SU-DHL-6 (cell line): ENCODE results near the gene SIM2.

Experiments used
- CTCF ChIP-seq: fragments of 200-600 bp; sonication (generic); IDR thresholded peaks from one replicate; pipeline ENCODE4 v1.5.1; 2017; ENCODE audit warnings: antibody characterized with exemption, mild to moderate bottlenecking, low read length, moderate library complexity; ENCODE audit not compliant: insufficient read depth, poor library complexity, severe bottlenecking
- EZH2phosphoT487 ChIP-seq: fragments of 200-600 bp; sonication (generic), shearing (Covaris generic); conservative IDR thresholded peaks from 2 replicates; pipeline ENCODE4 v1.6.1; 2018; ENCODE audit warnings: mild to moderate bottlenecking, antibody characterized with exemption, low read length, moderate library complexity, mixed read lengths

- TF ChIP-seq CTCF: no peak
- TF ChIP-seq EZH2phosphoT487: no peak
Observed at GRCh38 chr21:36695671-36696389, 3.1 kb upstream of the SIM2 start.
